ENCODE measurements around the gene PLCXD1.
"Not testable (repeated sequence)": the region's sequence is repeated elsewhere in the genome, so short reads cannot be mapped to it uniquely, and the experiment has no call there.

Gene PLCXD1

GRCh38 chrX:264006-264405, 17.2 kb upstream of the PLCXD1 start:
- DNase-seq, result not testable (repeated sequence)

GRCh38 chrX:264634-265455, 16.3 kb upstream of the PLCXD1 start:
- DNase-seq, result no peak

- no peak for DNase-seq
Measured at GRCh38 chrX:265502-265901, 15.7 kb upstream of the PLCXD1 start.

GRCh38 chrX:267771-268261, 13.4 kb upstream of the PLCXD1 start:
- DNase-seq, result no peak

- no peak for DNase-seq
Measured at GRCh38 chrX:270848-271367, 10.3 kb upstream of the PLCXD1 start.

GRCh38 chrX:274904-275475, 6.2 kb upstream of the PLCXD1 start:
- no peak for DNase-seq

- no peak for DNase-seq
Measured at GRCh38 chrX:275476-275966, 5.7 kb upstream of the PLCXD1 start.

- no peak for DNase-seq
Measured at GRCh38 chrX:275967-276580, 5.1 kb upstream of the PLCXD1 start.

GRCh38 chrX:276581-277201, 4.5 kb upstream of the PLCXD1 start:
- DNase-seq, result no peak

GRCh38 chrX:279757-280604, 1.2 kb upstream of the PLCXD1 start:
- DNase-seq, result not testable (repeated sequence)

GRCh38 chrX:280722-281121, 459 bp upstream of the PLCXD1 start:
- not testable (repeated sequence) for DNase-seq

GRCh38 chrX:282000-282681, 960 bp downstream of the PLCXD1 start:
- not testable (repeated sequence) for DNase-seq

GRCh38 chrX:283115-283845, 2.1 kb downstream of the PLCXD1 start:
- DNase-seq, result no peak

GRCh38 chrX:285076-285677, 4.0 kb downstream of the PLCXD1 start:
- no peak for DNase-seq

GRCh38 chrX:287670-288069, 6.5 kb downstream of the PLCXD1 start:
- DNase-seq, result no peak

GRCh38 chrX:288561-288991, 7.4 kb downstream of the PLCXD1 start:
- no peak for DNase-seq

- no peak for DNase-seq
Measured at GRCh38 chrX:290476-291166, 9.4 kb downstream of the PLCXD1 start.

GRCh38 chrX:291411-291901, 10.3 kb downstream of the PLCXD1 start:
- DNase-seq, result no peak
